DMS114 treated with DMSO at 0.1 percent for 48 hours (cell line): ENCODE results near the gene HDX.
"Not testable (repeated sequence)": the region's sequence is repeated elsewhere in the genome, so short reads cannot be mapped to it uniquely, and the experiment has no call there.

Experiments used
- DNase-seq: peaks from one replicate; lab custom pipeline; 2025; ENCODE audit not compliant: unreplicated experiment; lab: John Stamatoyannopoulos, UW

Gene HDX

GRCh38 chrX:84501798-84502628 lies at the start of gene HDX:
HDX (minus strand) TSS chrX:84502453; CDS start chrX:84475397, 27,056 bp downstream.
- peak; percentile 28 for DNase-seq

- not testable (repeated sequence) for DNase-seq
Measured at GRCh38 chrX:84541315-84541714, 39.1 kb upstream of the HDX start.

- DNase-seq, result not testable (repeated sequence)
Measured at GRCh38 chrX:84537627-84538026, 35.4 kb upstream of the HDX start.

- DNase-seq, result no peak
Measured at GRCh38 chrX:84488426-84488825, 13.8 kb downstream of the HDX start.

GRCh38 chrX:84487365-84488353 lies 14.6 kb downstream of the HDX start:
- no peak for DNase-seq

- DNase-seq, result no peak
Measured at GRCh38 chrX:84479086-84479485, 23.2 kb downstream of the HDX start.

GRCh38 chrX:84477114-84477513 lies 25.1 kb downstream of the HDX start:
- no peak for DNase-seq

- no peak for DNase-seq
Measured at GRCh38 chrX:84475596-84475995, 26.7 kb downstream of the HDX start.

GRCh38 chrX:84475101-84475500 lies 27.2 kb downstream of the HDX start:
- DNase-seq, result no peak

GRCh38 chrX:84469226-84469625 lies 33.0 kb downstream of the HDX start:
- no peak for DNase-seq

- no peak for DNase-seq
Measured at GRCh38 chrX:84467898-84468297, 34.4 kb downstream of the HDX start.

- DNase-seq, result no peak
Measured at GRCh38 chrX:84453351-84454246, 48.7 kb downstream of the HDX start.

- no peak for DNase-seq
Measured at GRCh38 chrX:84441143-84441542, 61.1 kb downstream of the HDX start.

- no peak for DNase-seq
Measured at GRCh38 chrX:84415140-84415539, 87.1 kb downstream of the HDX start.

- no peak for DNase-seq
Measured at GRCh38 chrX:84363663-84364062, 138.6 kb downstream of the HDX start.

- DNase-seq, result no peak
Measured at GRCh38 chrX:84363051-84363450, 139.2 kb downstream of the HDX start.

- no peak for DNase-seq
Measured at GRCh38 chrX:84362184-84362838, 139.9 kb downstream of the HDX start.

- no peak for DNase-seq
Measured at GRCh38 chrX:84358271-84358670, 144.0 kb downstream of the HDX start.

- no peak for DNase-seq
Measured at GRCh38 chrX:84357296-84357695, 145.0 kb downstream of the HDX start.

GRCh38 chrX:84340968-84341367 lies 161.3 kb downstream of the HDX start:
- DNase-seq, result no peak
